ENCODE measurements around the gene RABL2A.
"Not testable (repeated sequence)": the region's sequence is repeated elsewhere in the genome, so short reads cannot be mapped to it uniquely, and the experiment has no call there.

The RABL2A gene

GRCh38 chr2:113626616-113627330, at the start of gene RABL2A:
TSS of gene RABL2A (plus strand) at chr2:113627266. CDS start at chr2:113628607, 1,341 bp downstream.
- H3K4me3 ChIP-seq (ENCODE audit: low read depth, low read length): peak within 1 kb of the TSS; percentile 68
- peak; percentile 84 for DNase-seq (ENCODE audit: low read depth)

- DNase-seq (ENCODE audit: low read depth); H3K4me3 ChIP-seq (ENCODE audit: low read depth, low read length): not testable (repeated sequence)
These were observed 48.6 kb upstream of the RABL2A start for GRCh38 chr2:113578508-113578907.

- peak; percentile 32 for DNase-seq (ENCODE audit: low read depth)
- not testable (repeated sequence) for H3K4me3 ChIP-seq (ENCODE audit: low read depth, low read length)
These were observed 44.6 kb upstream of the RABL2A start for GRCh38 chr2:113582473-113582872.

- peak; percentile 34 for TF ChIP-seq POLR2A (IDR thresholded peaks at IDR 0.05; ENCODE audit: extremely low read depth, insufficient read length)
- DNase-seq (ENCODE audit: low read depth): peak; percentile 91
- peak overlapping the region; percentile 62 for H3K4me3 ChIP-seq (ENCODE audit: low read depth, low read length)
These were observed 43.4 kb upstream of the RABL2A start for GRCh38 chr2:113583521-113584225.

GRCh38 chr2:113584311-113585092, 42.6 kb upstream of the RABL2A start:
- peak; percentile 15 for DNase-seq (ENCODE audit: low read depth)
- H3K4me3 ChIP-seq (ENCODE audit: low read depth, low read length): peak overlapping the region; percentile 60

GRCh38 chr2:113587201-113587600, 39.9 kb upstream of the RABL2A start:
- H3K4me3 ChIP-seq (ENCODE audit: low read depth, low read length): not testable (repeated sequence)
- peak; percentile 43 for TF ChIP-seq CTCF (IDR thresholded peaks at IDR 0.05; ENCODE audit: low read depth, low read length)
- DNase-seq (ENCODE audit: low read depth): peak; percentile 74

- not testable (repeated sequence) for H3K4me3 ChIP-seq (ENCODE audit: low read depth, low read length); DNase-seq (ENCODE audit: low read depth)
These were observed 37.5 kb upstream of the RABL2A start for GRCh38 chr2:113589591-113589990.

GRCh38 chr2:113591926-113592325, 35.1 kb upstream of the RABL2A start:
- H3K4me3 ChIP-seq (ENCODE audit: low read depth, low read length): not testable (repeated sequence)
- peak; percentile 21 for DNase-seq (ENCODE audit: low read depth)

- not testable (repeated sequence) for H3K4me3 ChIP-seq (ENCODE audit: low read depth, low read length); DNase-seq (ENCODE audit: low read depth)
These were observed 33.8 kb upstream of the RABL2A start for GRCh38 chr2:113593280-113593679.

- DNase-seq (ENCODE audit: low read depth); H3K4me3 ChIP-seq (ENCODE audit: low read depth, low read length): not testable (repeated sequence)
These were observed 31.3 kb upstream of the RABL2A start for GRCh38 chr2:113595725-113596124.

- DNase-seq (ENCODE audit: low read depth); H3K4me3 ChIP-seq (ENCODE audit: low read depth, low read length): not testable (repeated sequence)
These were observed 29.9 kb upstream of the RABL2A start for GRCh38 chr2:113597164-113597563.

- TF ChIP-seq CTCF (IDR thresholded peaks at IDR 0.05; ENCODE audit: low read depth, low read length): peak; percentile 20
- DNase-seq (ENCODE audit: low read depth): peak; percentile 39
- not testable (repeated sequence) for H3K4me3 ChIP-seq (ENCODE audit: low read depth, low read length)
These were observed 29.5 kb upstream of the RABL2A start for GRCh38 chr2:113597572-113597971.

- not testable (repeated sequence) for H3K4me3 ChIP-seq (ENCODE audit: low read depth, low read length); DNase-seq (ENCODE audit: low read depth)
These were observed 28.9 kb upstream of the RABL2A start for GRCh38 chr2:113598180-113598579.

GRCh38 chr2:113598738-113599137, 28.3 kb upstream of the RABL2A start:
- DNase-seq (ENCODE audit: low read depth); H3K4me3 ChIP-seq (ENCODE audit: low read depth, low read length): not testable (repeated sequence)

- not testable (repeated sequence) for DNase-seq (ENCODE audit: low read depth); H3K4me3 ChIP-seq (ENCODE audit: low read depth, low read length)
These were observed 27.9 kb upstream of the RABL2A start for GRCh38 chr2:113599208-113599607.

- peak; percentile 74 for DNase-seq (ENCODE audit: low read depth)
- H3K4me3 ChIP-seq (ENCODE audit: low read depth, low read length): not testable (repeated sequence)
These were observed 24.9 kb upstream of the RABL2A start for GRCh38 chr2:113602040-113602769.
